Cardiac muscle cell (in vitro differentiated cells and primary cell): ENCODE data around the gene KPNA2. TPM values are rescaled to one million over a fixed set of nuclear protein-coding genes. Genes with fewer than 3 reads are reported as not detected.
"Not testable (repeated sequence)": the region's sequence is repeated elsewhere in the genome, so short reads cannot be mapped to it uniquely, and the experiment has no call there.

Experiments
- DNase-seq, 2 donors: peaks; one replicate each; pipeline versions ENCODE4 v3.0.0 to v3.0.0-alpha.2; 2010 to 2017; ENCODE audit warnings: low read depth in 1 of 2, low spot score in 1 of 2
- H3K27ac ChIP-seq: fragments of 200-600 bp; sonication (generic); 2 replicates; pipeline ENCODE4 v1.5.1; 2016
- H3K27me3 ChIP-seq: fragments of 200-600 bp; sonication (generic); 2 replicates; pipeline ENCODE4 v1.6.0; 2016; ENCODE audit warnings: control low read depth
- H3K36me3 ChIP-seq: fragments of 200-600 bp; sonication (generic); 2 replicates; pipeline ENCODE4 v1.5.1; 2016; ENCODE audit warnings: control low read depth
- H3K4me1 ChIP-seq: fragments of 200-600 bp; sonication (generic); 2 replicates; pipeline ENCODE4 v1.8.1; 2017; ENCODE audit warnings: low read depth, mild to moderate bottlenecking, mixed run types
- H3K4me3 ChIP-seq: fragments of 200-600 bp; sonication (generic); 2 replicates; pipeline ENCODE4 v1.5.1; 2016; ENCODE audit warnings: mild to moderate bottlenecking
- H3K9me3 ChIP-seq: fragments of 200-600 bp; sonication (generic); 2 replicates; pipeline ENCODE4 v1.5.1; 2017; ENCODE audit warnings: low read depth, mild to moderate bottlenecking, control low read depth
- CTCF ChIP-seq: IDR thresholded peaks from 2 replicates; pipeline ENCODE4 v1.5.1; 2012; ENCODE audit warnings: low read depth, mild to moderate bottlenecking, low read length
- polyA plus RNA-seq: library from polyadenylated mRNA; unstranded; fragments of >200 nt; fragmentation: Nextera tagmentation; extraction: Ambion mirVana; gene quantifications from 2 replicates; pipeline ENCODE4 v1.2.1, GENCODE V29; 2016
- total RNA-seq: library from RNA; depleted of rRNA; stranded (reverse); fragments of >200 nt; gene quantifications from 2 replicates; pipeline ENCODE4 v1.2.3, GENCODE V29; 2016

The KPNA2 gene
- total and polyA plus RNA-seq, 2 experiments from 2014 or later = 129 to 200 TPM

- no peak overlapping the region for H3K27ac ChIP-seq
- no peak for DNase-seq
- no peak for TF ChIP-seq CTCF
- no peaks in the 10 kb centered on the region for H3K4me1 ChIP-seq
- H3K36me3 ChIP-seq = no peaks in the 10 kb centered on the region
- H3K4me3 ChIP-seq = no peak overlapping the region
- no peaks in the 10 kb centered on the region for H3K9me3 ChIP-seq
- H3K27me3 ChIP-seq = no peaks in the 10 kb centered on the region
These were observed 13.6 kb upstream of the KPNA2 start for GRCh38 chr17:68021963-68022362.

- H3K9me3 ChIP-seq, H3K4me3 ChIP-seq, H3K36me3 ChIP-seq, DNase-seq, H3K27me3 ChIP-seq, H3K4me1 ChIP-seq, H3K27ac ChIP-seq: not testable (repeated sequence)
These were observed 13.0 kb upstream of the KPNA2 start for GRCh38 chr17:68022547-68022946.

- DNase-seq = no peak
- Histone ChIP-seq H3K36me3 (no peaks in the 10 kb centered on the region), H3K9me3 (no peaks in the 10 kb centered on the region), H3K27ac (no peak overlapping the region), H3K4me3 (no peak overlapping the region), H3K27me3 (no peaks in the 10 kb centered on the region), H3K4me1 (peaks cover 8% of the 10 kb centered on the region)
- TF ChIP-seq CTCF = no peak
These were observed 5.9 kb upstream of the KPNA2 start for GRCh38 chr17:68029512-68030215.

- no peaks in the 10 kb centered on the region for H3K27me3 ChIP-seq
- H3K4me1 ChIP-seq = peaks cover 11% of the 10 kb centered on the region
- no peak for TF ChIP-seq CTCF
- peaks cover 6% of the 10 kb centered on the region for H3K36me3 ChIP-seq
- H3K9me3 ChIP-seq = no peaks in the 10 kb centered on the region
- peak overlapping the region; percentile 86 for H3K27ac ChIP-seq
- DNase-seq = peak; percentile 72 to 85
- H3K4me3 ChIP-seq = peak overlapping the region; percentile 21
These were observed 1.7 kb upstream of the KPNA2 start for GRCh38 chr17:68033636-68034451.

GRCh38 chr17:68034452-68034776 is 1.1 kb upstream of the KPNA2 start:
- TF ChIP-seq CTCF = no peak
- no peaks in the 10 kb centered on the region for H3K9me3 ChIP-seq
- peak overlapping the region; percentile 86 for H3K27ac ChIP-seq
- H3K36me3 ChIP-seq = peaks cover 9% of the 10 kb centered on the region
- H3K4me3 ChIP-seq = peak overlapping the region; percentile 21
- H3K27me3 ChIP-seq = no peaks in the 10 kb centered on the region
- peaks cover 11% of the 10 kb centered on the region for H3K4me1 ChIP-seq
- no peak for DNase-seq

- peaks cover 12% of the 10 kb centered on the region for H3K36me3 ChIP-seq
- peak overlapping the region; percentile 86 for H3K27ac ChIP-seq
- H3K27me3 ChIP-seq = no peaks in the 10 kb centered on the region
- no peaks in the 10 kb centered on the region for H3K9me3 ChIP-seq
- peaks cover 8% of the 10 kb centered on the region for H3K4me1 ChIP-seq
- DNase-seq = peak in 1 of 2 donors; percentile 97
- TF ChIP-seq CTCF = no peak
- peak overlapping the region; percentile 21 for H3K4me3 ChIP-seq
These were observed 408 bp upstream of the KPNA2 start for GRCh38 chr17:68035131-68035522.
